ENCODE data around the gene ABHD17C.

GRCh38 chr15:80744826-80745225 lies 49.7 kb downstream of the ABHD17C start:
- no peak for TF ChIP-seq CTCF (IDR thresholded peaks at IDR 0.05; ENCODE audit: low read length)
- no peak for TF ChIP-seq EZH2 (optimal IDR thresholded peaks at IDR 0.05; ENCODE audit: low read depth, low read length)
- TF ChIP-seq EZH2phosphoT487 (IDR thresholded peaks at IDR 0.05; ENCODE audit: low read length): no peak

Data from MM.1S (cell line).